GM18511 (cell line): ENCODE data around the gene ZFP62.
"Not testable (repeated sequence)": the region's sequence is repeated elsewhere in the genome, so short reads cannot be mapped to it uniquely, and the experiment has no call there.

Experiments
- ATAC-seq: cut with Tn5 transposase; IDR thresholded peaks from one replicate; pipeline ENCODE4 v1.9.1; 2021; ENCODE audit warnings: mild to moderate bottlenecking, moderate library complexity; ENCODE audit not compliant: unreplicated experiment

ZFP62 gene

DNA sequence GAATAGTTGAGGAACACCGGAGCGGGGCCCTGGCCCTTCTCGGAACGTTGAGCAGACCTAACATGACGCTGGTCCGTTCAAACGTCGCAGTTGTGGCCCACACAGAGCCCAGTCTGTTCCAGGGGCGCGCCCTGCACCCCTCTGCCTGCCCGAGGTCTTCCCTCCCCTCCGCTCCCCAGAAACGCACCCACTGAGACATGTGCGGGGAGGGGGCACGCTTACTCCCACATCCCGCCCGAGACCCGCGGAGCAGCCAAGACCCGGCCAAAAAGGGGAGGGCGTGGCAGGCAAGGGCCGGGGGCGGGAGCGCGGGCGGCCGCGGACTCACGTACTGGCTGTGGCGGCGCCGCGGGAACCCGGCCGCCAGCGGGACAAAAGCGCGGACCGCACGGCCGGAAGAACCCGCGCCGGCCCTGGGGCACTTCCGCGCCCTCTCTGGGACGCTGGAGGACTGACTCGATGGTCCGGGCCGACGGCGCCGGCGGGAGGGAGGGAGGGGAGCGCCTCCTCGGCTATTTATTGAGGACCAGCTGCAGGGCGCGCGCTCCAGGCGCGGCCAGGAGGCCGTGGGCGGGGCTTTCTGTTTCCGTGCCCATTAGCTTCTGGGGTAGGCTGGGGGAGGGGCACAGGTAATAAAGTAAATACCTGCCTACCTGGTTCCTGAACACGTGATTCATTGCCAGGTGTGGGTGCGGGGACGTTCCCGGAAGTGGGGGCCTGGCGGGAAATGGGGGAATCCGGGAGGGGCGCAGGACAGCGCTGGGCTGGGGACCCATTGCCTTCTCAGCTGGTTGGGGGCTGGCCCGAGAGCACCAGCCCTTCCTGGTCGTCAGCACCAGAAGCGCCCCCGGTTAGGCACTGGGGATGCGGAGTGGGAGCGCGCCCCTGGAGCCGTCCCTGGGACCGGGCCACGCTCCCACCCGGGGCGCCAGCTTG is at the start of gene ZFP62:
Gene ZFP62 (minus strand): TSS at position 390 of the 936 bp plus-strand sequence. CDS start 57 bp downstream, at position 333.
- peak; percentile 88 for ATAC-seq

DNA sequence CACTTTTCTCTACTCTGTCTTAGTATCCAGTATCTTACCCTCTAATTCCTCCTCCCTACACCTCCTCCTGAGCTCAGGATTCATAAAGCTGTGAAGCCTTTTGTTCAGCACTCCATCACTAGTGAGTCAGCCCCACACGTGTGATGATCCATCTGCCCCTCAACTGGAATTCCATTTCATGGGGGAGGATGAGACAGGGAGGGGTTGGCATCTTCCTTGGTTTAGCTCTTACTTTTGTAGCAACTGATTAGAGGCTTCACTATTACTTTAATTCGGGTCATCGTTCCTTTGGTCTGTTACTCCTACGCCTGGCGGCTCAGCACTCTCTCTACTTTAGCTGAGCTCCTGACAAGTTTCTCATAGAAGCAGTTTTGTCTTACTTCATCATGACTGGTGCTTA is 49.7 kb upstream of the ZFP62 start:
- ATAC-seq: no peak

DNA sequence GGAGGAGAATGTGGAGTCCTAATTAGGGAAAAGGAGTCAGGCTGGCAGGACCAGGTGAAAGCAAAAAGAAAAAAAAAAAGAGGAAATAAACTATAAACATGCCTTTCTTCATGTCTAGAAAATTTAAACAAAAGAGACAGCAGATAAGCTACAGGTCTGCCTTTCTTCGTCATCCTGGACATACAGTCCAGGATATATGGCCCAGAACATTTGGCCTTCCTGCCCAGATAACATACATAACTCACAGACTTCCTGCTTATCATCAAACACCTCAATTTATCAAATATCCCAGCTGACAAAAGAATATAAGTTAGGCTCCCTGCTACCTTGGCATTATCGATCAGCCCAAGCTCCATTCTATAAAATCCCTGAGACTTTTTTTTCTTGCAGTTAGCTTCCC is 49.1 kb upstream of the ZFP62 start:
- no peak for ATAC-seq

DNA sequence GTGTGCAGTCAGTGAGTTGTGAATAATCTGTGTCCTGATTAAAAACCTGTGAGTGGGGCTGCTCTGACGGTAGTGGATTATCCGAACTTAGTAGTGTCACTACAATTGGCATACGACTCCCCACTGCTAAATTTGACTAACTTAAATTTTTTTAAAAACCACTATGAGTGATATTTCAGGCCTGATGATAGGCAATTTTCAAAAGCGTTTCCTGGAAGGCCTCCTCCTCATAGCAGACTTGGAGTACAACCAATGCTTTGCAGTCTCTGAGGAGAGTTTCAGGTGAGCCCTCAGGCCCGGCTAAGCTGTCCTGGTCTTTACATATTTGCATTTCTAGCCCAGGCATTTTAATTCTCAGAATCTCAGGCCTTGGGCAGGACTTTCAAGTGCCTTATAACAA is 48.7 kb upstream of the ZFP62 start:
- ATAC-seq: no peak

DNA sequence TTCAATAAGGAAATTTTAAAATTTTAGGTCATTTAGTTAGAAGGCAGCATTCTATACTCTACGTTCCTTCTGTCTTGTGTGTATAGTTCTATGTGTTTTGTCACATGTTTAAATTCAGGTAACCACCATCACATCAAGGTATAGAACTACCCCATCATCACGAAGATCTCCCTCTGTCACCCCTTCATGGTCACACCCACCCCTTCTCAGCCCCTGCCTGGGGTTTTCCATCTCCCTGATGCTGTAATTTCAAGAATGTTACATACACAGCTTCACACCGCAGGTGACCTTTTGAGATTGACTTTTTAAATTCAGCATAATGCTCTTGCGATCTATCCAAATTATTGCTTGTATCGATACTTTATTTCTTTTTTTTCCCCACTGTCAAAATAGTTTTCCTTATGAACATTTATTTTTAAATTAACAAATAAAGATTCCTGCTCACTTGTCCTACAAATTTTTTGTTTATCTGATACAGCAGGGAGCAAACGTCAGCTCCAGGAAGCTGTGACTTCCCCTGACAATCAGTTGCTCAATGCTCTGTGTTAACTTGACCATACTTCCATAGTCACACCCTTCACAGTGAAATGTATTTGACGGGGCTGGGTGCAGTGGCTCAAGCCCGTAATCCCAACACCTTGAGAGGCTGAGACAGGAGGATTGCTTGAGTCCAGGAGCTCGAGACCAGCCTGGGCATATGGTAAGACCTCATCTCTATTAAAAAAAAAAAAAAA is 48.1 kb upstream of the ZFP62 start:
- ATAC-seq: no peak

DNA sequence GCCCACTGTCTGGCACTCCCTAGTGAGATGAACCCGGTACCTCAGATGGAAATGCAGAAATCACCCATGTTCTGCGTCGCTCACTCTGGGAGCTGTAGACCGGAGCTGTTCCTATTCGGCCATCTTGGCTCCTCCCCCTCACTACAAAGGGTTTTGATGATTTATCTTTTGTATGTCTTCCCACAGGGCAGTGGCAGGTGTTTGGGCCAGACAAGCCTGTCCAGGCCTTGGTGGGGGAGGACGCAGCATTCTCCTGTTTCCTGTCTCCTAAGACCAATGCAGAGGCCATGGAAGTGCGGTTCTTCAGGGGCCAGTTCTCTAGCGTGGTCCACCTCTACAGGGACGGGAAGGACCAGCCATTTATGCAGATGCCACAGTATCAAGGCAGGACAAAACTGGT is 47.3 kb upstream of the ZFP62 start:
- ATAC-seq: no peak

DNA sequence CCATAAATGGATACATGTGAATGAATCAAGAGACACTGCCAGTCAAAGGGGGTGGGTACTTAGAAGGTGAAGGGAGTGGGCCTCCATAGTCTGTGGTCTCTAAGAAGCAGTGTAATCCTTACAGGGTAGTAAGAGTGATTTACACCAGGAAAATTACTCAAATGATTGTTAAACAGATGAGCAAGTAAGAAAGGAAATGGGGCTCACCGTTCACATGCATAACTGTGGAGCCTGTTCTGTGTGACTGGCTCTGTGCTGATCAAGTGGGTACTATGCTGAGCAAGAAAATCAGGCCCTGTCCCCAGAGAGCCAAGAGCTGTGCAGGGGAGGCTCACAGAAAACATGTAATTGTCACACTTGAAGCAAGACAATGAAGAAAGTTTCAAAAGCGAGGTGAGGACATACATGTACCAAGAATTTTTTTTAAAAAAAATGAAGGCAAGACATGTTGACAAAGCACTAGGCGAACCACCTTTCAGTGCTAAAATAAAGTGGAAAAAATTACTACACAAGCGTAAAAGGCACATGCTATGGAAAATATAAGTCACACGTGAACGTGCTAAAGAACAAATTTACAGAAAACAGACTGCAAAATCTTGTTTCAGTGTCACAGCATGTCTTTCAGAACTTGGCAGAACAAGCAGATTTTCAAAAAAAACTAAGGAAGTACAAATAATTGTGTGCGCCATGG is 40.4 kb upstream of the ZFP62 start:
- no peak for ATAC-seq

DNA sequence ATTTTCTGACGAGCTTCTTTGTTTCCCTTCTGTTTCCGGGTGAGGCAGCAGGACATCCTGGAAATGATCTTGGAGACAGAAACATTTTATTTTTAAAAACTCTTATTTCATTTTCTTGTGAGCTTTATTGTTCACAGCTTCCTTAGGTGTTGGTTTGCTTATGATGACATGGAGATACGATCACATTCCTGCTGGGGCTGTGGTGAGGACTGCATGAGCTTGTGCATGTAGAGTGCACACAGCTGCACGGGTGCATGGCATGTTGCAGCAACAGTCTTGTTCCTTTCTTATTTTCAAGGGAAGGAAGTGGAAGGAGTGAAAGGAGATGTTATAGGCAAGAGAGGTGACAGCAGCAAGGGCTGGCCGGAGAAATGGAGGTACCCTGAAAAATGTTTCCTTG is 39.1 kb upstream of the ZFP62 start:
- no peak for ATAC-seq

DNA sequence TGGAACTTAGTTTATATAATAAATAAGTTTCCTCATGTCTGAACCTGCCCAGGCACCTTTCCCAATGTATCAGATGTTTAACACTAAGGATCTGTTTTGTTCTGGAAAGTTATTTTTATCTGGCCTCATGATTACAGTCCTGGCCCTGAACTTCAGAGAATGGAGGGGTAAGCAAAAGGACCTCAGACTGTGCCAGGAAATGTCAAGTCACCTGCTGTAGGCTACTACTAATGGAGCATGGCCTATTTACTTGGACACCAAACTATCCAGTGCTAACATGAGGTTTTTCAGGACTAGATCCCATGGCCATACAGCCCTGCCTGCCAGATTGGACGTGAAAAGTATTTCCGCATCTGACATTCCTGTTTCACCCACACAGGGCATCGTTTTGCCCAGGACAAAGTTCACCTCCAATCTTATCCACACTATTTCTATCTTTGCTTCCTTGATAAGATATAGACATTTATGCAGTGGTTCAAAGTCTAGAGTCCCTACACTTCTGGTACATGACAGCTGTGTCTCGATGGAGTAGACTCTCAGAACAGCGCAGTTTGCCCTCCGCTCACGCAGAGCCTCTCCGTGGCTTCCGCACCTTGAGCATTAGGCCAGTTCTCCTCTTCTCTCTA is 37.7 kb upstream of the ZFP62 start, which contains the start of gene BTNL8:
Gene BTNL8 (plus strand): TSS at position 539 of the 626 bp plus-strand sequence. CDS start 152 bp downstream, outside the sequence.
- ATAC-seq: no peak

DNA sequence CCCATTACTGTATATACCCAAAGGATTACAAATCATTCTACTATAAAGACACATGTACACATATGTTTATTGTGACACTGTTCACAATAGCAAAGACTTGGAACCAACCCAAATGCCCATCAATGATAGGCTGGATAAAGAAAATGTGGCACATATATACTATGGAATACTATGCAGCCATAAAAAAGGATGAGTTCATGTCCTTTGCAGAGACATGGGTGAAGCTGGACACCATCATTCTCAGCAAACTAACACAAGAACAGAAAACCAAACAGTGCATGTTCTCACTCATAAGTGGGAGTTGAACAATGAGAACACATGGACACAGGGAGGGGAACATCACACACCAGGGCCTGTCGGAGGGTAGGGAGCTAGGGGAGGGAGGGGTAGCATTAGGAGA is 34.3 kb upstream of the ZFP62 start:
- not testable (repeated sequence) for ATAC-seq

DNA sequence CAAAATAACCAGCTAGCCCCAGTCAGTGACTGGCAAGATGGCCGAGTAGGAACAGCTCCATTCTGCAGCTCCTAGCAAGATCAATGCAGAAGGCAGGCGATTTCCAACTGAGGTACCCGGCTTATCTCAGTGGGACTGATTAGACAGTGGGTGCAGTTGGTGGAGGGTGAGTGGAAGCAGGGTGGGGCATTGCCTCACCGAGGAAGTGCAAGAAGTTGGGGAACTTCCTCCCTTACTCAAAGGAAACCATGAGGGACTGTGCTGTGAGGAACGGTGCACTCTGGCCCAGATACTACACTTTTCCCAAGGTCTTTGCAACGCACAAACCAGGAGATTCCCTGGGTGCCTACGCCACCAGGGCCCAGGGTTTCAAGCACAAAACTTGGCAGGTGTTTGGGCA is 28.3 kb upstream of the ZFP62 start:
- no peak for ATAC-seq

DNA sequence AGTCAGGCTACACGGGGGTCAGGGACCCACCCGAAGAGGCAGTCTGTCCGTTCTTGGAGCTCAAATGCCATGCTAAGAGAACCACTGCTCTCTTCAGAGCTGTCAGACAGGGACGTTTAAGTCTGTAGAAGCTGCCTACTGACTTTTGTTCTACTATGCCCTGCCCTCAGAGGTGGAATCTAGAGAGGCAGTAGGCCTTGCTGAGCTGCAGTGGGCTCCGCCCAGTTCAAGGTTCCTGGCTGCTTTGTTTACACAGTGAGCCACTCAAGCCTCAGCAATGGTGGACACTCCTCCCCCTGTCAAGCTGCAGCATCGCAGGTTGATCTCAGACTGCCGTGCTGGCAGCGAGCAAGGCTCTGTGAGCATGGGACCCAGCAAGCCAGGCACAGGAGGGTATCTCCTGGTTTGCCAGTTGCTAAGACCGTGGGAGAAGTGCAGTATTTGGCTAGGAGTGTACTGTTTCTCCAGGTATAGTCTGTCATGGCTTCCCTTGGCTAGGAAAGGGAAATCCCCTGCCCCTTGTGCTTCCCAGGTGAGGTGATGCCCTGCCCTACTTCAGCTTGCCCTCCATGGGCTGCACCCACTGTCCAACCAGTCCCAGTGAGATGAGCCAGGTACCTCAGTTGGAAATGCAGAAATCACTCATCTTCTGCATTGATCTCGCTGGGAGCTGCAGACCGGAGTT is 24.9 kb upstream of the ZFP62 start:
- not testable (repeated sequence) for ATAC-seq

DNA sequence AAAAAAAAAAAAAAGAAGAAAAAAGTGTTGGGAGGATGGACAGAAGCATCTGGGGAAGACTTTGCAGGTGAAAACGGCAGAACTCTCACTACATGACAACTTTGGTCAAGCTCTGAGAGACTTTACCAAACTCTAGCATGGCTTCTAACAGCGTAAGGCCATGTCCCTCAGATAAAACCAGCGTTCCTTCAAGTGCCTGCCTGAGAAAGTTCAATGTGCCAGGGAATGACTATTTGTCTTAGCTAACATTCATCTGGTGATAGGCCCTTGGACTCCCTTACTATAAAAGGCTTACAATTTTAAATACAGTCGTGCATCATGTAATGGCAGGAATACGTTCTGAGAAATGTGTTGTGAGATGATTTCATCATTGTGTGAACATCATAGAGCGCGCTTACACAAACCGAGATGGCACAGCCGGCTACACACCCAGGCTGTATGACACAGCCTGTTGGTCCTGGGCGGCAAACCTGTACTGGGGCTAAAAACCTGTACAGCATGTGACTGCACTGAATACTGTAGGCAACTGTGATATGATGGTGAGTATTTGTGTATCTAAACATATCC is 14.9 kb upstream of the ZFP62 start:
- no peak for ATAC-seq

DNA sequence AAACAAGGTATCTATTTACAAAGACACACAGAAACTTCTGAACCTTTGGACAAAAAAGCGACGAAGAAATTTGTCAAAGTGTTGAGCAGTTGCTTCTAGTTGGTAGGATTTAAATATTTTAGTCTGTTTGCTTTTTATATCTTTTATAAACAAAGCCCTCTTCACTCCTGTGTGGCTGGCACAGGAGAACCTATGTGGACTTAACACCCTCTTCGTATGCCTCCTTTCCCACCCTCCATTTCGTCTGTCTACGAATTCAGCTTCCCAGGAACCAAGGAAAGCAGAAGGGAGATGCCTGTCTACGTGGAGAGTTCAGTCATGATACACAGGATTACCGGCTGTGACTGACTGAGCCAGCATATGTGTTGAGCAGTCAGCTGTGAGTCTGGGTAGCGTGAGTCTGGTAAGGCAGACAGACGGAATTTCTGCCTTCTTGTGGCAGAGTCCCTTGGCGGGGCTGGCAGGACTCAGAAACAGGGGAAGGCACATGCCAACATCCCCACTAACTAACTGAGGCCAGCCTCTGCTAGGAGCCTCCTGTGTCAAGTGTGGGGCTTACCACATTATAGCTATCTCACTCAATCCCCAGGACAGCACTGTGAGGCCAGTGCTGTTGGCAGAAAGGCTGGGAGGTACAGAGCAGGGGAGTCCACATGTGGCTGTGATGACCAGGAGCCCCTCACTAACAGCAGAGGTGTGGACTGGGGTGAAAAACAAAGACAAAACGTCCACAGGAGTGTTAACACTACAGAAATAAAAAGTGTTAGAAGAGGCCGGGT is 13.9 kb upstream of the ZFP62 start:
- no peak for ATAC-seq

DNA sequence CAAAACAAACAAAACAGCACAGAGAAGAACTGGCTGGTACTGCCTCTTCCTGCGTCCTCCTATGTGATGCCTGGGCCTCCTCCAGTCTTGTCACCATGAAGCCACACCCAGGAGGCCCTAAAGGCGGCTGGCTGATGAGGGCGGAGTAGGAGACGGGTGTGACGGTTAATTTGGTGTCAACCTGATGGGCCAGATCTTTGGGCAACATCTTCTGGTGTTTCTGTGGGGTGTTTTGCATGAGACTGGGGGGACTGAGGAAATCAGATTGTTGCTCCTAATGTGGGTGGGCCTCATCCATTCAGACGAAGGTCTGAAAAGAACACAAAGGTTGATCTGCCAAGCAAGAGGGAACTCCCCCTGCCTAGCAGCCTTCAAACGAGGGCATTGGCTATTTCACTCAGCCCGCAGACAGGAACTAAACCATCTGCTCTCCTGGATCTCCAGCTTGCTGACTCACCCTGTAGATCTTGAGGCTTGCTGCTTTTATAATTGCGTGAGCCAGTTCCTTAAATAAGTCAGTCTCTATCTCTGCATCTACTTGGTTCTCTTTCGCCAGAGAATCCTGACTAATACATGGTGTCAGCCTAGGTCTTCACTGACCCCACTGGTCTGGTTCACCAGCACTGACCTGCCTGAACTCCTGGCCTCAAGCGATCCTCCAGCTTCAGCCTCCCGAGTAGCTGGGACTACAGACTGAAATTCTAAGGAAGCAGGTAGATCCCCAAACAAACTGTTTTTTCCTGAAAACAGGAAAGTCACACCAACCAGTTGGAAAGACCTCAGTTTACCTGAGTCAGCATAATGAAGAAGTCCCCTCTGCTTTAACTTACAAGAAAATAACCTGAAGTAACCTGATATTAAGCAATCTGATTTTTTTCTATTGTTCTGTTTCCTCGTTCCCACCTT is 12.8 kb upstream of the ZFP62 start:
- no peak for ATAC-seq

DNA sequence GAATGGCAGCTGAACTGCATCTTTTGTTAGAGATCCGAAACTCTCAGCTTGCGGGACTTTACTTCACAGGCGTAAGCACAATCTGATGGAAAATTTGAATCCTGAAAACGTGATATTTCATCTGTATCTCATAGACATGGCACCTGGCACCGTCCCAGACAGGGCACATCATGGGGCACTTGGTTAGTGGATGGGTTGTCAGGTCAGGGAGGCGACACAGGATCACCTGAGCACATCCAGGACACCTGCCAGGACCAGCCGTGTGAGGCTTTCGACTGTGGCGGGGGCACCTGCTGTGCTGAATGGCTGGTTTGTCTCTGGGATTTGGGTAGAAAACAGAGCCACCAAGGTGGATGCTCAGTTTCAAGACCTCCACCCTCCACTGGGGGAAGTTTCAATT is 11.3 kb upstream of the ZFP62 start:
- ATAC-seq: no peak

DNA sequence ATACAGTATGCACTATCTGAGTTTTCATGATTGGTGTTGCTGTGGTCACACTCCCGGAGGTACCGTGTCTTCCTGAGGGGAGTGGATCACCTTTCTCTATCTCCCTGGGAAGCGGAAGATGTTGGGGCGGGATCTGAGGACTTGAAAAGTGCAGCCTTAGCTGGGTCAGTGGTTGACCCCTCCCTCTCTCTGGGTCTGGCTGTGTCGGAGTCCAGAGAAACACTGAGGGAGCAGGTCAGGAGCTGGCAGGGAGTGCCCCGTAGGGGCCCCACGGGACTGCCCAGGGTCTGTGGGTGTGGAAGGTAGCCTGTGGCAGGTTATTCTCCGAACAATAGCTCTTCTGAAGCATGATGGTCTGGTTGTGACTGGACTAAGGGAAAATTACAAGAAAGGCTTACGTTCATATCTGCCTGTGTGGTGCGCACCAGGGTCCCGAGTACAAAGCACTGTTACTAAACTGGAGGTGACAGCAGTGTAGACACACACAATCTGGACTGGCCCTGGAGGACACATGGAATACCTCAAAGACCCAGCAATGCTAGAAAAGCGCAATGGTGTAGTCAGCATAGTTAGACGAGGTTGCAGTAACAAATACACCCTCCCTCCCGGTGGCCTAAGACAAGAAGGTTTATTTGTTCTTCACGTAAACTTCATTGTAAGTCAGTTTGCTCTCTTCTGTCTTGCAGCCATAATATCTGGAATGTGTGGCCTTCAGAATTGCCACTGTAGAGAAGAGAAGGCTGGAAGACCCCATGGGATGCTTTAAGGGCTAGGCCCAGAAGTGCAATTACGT is 9.4 kb upstream of the ZFP62 start:
- no peak for ATAC-seq
